OCI-LY7 (cell line): ENCODE data around the gene SWAP70. TPM values are rescaled to one million over a fixed set of nuclear protein-coding genes. Genes with fewer than 3 reads are reported as not detected.
A peak's percentile ranks its signal among the peaks of the same experiment; 100 is the strongest.

Source experiments
- BruUV-seq: library from RNA; stranded (reverse); fragments of 400-500 nt; replicated peaks from 2 replicates; lab custom pipeline; 2021; lab: Mats Ljungman, UMichigan
- CTCF ChIA-PET: fragments of 300-600 bp; sonication (Branson Sonifier 250); formaldehyde crosslinking; loops from one replicate; lab custom pipeline; 2022; ENCODE audit warnings: antibody characterized with exemption; ENCODE audit not compliant: unreplicated experiment; lab: Charles Lee
- POLR2A ChIA-PET: fragments of 300-600 bp; sonication (Branson Sonifier 250); formaldehyde crosslinking; loops from one replicate; lab custom pipeline; 2022; ENCODE audit warnings: antibody characterized with exemption; lab: Charles Lee
- DNase-seq: peaks from one replicate; pipeline ENCODE4 v3.0.0-alpha.2; 2015; ENCODE audit warnings: low spot score
- H2AFZ ChIP-seq: fragments of 200-600 bp; sonication (generic), shearing (Covaris generic); 2 replicates; pipeline ENCODE4 v1.6.1; 2014; ENCODE audit warnings: mild to moderate bottlenecking, antibody characterized with exemption, low read length, moderate library complexity
- H3K27ac ChIP-seq: fragments of 200-600 bp; sonication (generic); 2 replicates; pipeline ENCODE4 v1.5.1; 2014; ENCODE audit warnings: mixed run types, low read depth, mild to moderate bottlenecking, moderate library complexity, low read length, inconsistent platforms; ENCODE audit not compliant: poor library complexity, severe bottlenecking
- H3K36me3 ChIP-seq: fragments of 200-600 bp; sonication (generic); 2 replicates; pipeline ENCODE4 v1.6.1; 2014; ENCODE audit warnings: mild to moderate bottlenecking, antibody characterized with exemption, low read length, moderate library complexity, mixed read lengths; ENCODE audit not compliant: insufficient read depth
- H3K4me1 ChIP-seq: fragments of 200-600 bp; sonication (generic); 2 replicates; pipeline ENCODE4 v1.5.1; 2014; ENCODE audit warnings: mild to moderate bottlenecking, low read length; ENCODE audit not compliant: insufficient read depth, poor library complexity, severe bottlenecking
- H3K4me2 ChIP-seq: fragments of 200-600 bp; sonication (generic); 2 replicates; pipeline ENCODE4 v1.6.1; 2014; ENCODE audit warnings: mild to moderate bottlenecking, low read length
- H3K4me3 ChIP-seq: fragments of 200-600 bp; sonication (generic); 2 replicates; pipeline ENCODE4 v1.5.1; 2014; ENCODE audit warnings: mild to moderate bottlenecking, low read depth, low read length; ENCODE audit not compliant: poor library complexity, severe bottlenecking
- H3K79me2 ChIP-seq: fragments of 200-600 bp; sonication (generic); 2 replicates; pipeline ENCODE4 v1.6.1; 2016; ENCODE audit warnings: low read depth, mild to moderate bottlenecking, low read length, moderate library complexity, mixed read lengths; ENCODE audit not compliant: insufficient read depth
- H3K9me2 ChIP-seq: fragments of 200-600 bp; sonication (generic); 2 replicates; pipeline ENCODE4 v1.6.1; 2016; ENCODE audit warnings: mild to moderate bottlenecking, low read length, mixed read lengths; ENCODE audit not compliant: insufficient read depth
- H3K9me3 ChIP-seq: fragments of 200-600 bp; sonication (generic); 2 replicates; pipeline ENCODE4 v1.6.1; 2014; ENCODE audit warnings: mild to moderate bottlenecking, mixed run types, low read length, mixed read lengths
- H4K20me1 ChIP-seq: fragments of 200-600 bp; sonication (generic); 2 replicates; pipeline ENCODE4 v1.6.1; 2014; ENCODE audit warnings: mild to moderate bottlenecking, antibody characterized with exemption, low read length, moderate library complexity, mixed read lengths; ENCODE audit not compliant: insufficient read depth
- CTCF ChIP-seq: fragments of 200-600 bp; sonication (generic); conservative IDR thresholded peaks from 2 replicates; pipeline ENCODE4 v1.5.1; 2014; ENCODE audit warnings: mild to moderate bottlenecking, antibody characterized with exemption, low read length, moderate library complexity, mixed read lengths
- EZH2phosphoT487 ChIP-seq: fragments of 200-600 bp; sonication (generic); IDR thresholded peaks from 2 replicates; pipeline ENCODE4 v1.6.1; 2018; ENCODE audit warnings: low read depth, borderline replicate concordance, mild to moderate bottlenecking, mixed run types, antibody characterized with exemption, low read length, moderate library complexity, mixed read lengths
- intact Hi-C: fragments of 100-400 bp; cut with micrococcal nuclease; formaldehyde crosslinking; loops from one replicate; pipeline ENCODE4 v1.10.0; 2022; ENCODE audit not compliant: unreplicated experiment
- total RNA-seq, 2 experiments: library from RNA; depleted of rRNA in 1 of 2; stranded (reverse); fragments of >200 nt in 1 of 2; shearing (Covaris generic) in 1 of 2; gene quantifications; 2 replicates each; pipeline ENCODE4 v1.2.3, GENCODE V29; 2014 to 2022

The SWAP70 gene
- total RNA-seq, 2 experiments from 2014 or later: 37.5 to 110 TPM

GRCh38 chr11:9681583-9682372, 17.9 kb downstream of the SWAP70 start:
- H3K4me2 ChIP-seq: peak overlapping the region; percentile 67
- ChIA-PET POLR2A (interaction anchor here (0.5 to 13.4 kb wide), 19 partner anchors 9 to 371 kb away, joined by 3 to 175 read pairs (median 4); no protein-coding TSS in a partner anchor), CTCF (interaction anchor here (1.0 kb wide), 2 partner anchors 56 to 69 kb away, joined by 3 read pairs; no protein-coding TSS in a partner anchor)
- intact Hi-C loops: loop anchor here (5.0 to 10.0 kb wide), 3 partner anchors 84 to 773 kb away; partner anchors contain the start of gene AMPD3
- peaks cover 40% of the 10 kb centered on the region for H3K36me3 ChIP-seq
- no peak overlapping the region for H2AFZ ChIP-seq
- H3K27ac ChIP-seq: peak overlapping the region; percentile 81
- no peaks in the 10 kb centered on the region for H4K20me1 ChIP-seq
- peak overlapping the region; percentile 30 for H3K4me3 ChIP-seq
- peaks cover 100% of the 10 kb centered on the region for H3K79me2 ChIP-seq
- peak; percentile 59 for DNase-seq
- BruUV-seq: no TSS peak
- H3K9me2 ChIP-seq: no peaks in the 10 kb centered on the region
- peaks cover 96% of the 10 kb centered on the region for H3K4me1 ChIP-seq
- TF ChIP-seq EZH2phosphoT487 (no peak), CTCF (no peak)
- no peaks in the 10 kb centered on the region for H3K9me3 ChIP-seq

GRCh38 chr11:9687711-9688477, 24.0 kb downstream of the SWAP70 start:
- peak overlapping the region; percentile 78 for H3K4me2 ChIP-seq
- no TSS peak for BruUV-seq
- peaks cover 99% of the 10 kb centered on the region for H3K4me1 ChIP-seq
- peaks cover 100% of the 10 kb centered on the region for H3K79me2 ChIP-seq
- ChIA-PET POLR2A (interaction anchor here (0.7 to 11.1 kb wide), 10 partner anchors 9 to 227 kb away, joined by 3 to 175 read pairs (median 4); partner anchors contain the start of genes SWAP70 and ZNF143), CTCF (no interaction called here)
- peak overlapping the region; percentile 51 for H3K4me3 ChIP-seq
- no peaks in the 10 kb centered on the region for H3K9me3 ChIP-seq
- no peaks in the 10 kb centered on the region for H3K9me2 ChIP-seq
- DNase-seq: no peak
- intact Hi-C loops: loop anchor here (5.0 to 10.0 kb wide), 3 partner anchors 111 to 767 kb away; partner anchors contain the start of gene AMPD3
- peaks cover 28% of the 10 kb centered on the region; the same call in 1 of the 2 replicates for H3K36me3 ChIP-seq
- H2AFZ ChIP-seq: no peak overlapping the region
- TF ChIP-seq EZH2phosphoT487: no peak
- no peak for TF ChIP-seq CTCF
- H4K20me1 ChIP-seq: no peaks in the 10 kb centered on the region
- peak overlapping the region; percentile 96 for H3K27ac ChIP-seq
